GM12873 (cell line): ENCODE results near the gene CMSS1.

ENCODE experiments used
- CTCF ChIP-seq: IDR thresholded peaks from 2 replicates; pipeline ENCODE4 v1.5.1; 2012; ENCODE audit warnings: low read depth, mild to moderate bottlenecking, moderate library complexity, low read length, control low read depth; ENCODE audit not compliant: insufficient read depth; ENCODE audit errors: missing control alignments

CMSS1 gene

GRCh38 chr3:99875929-99876841, 58.5 kb downstream of the CMSS1 start:
- TF ChIP-seq CTCF = no peak

- no peak for TF ChIP-seq CTCF
These were observed 59.4 kb downstream of the CMSS1 start for GRCh38 chr3:99877031-99877579.

- no peak for TF ChIP-seq CTCF
These were observed 60.3 kb downstream of the CMSS1 start for GRCh38 chr3:99878005-99878404.

GRCh38 chr3:99879275-99879674, 61.6 kb downstream of the CMSS1 start:
- TF ChIP-seq CTCF = no peak

GRCh38 chr3:99881121-99881524, 63.5 kb downstream of the CMSS1 start:
- TF ChIP-seq CTCF = no peak

- TF ChIP-seq CTCF = no peak
These were observed 64.9 kb downstream of the CMSS1 start for GRCh38 chr3:99882436-99883137.

GRCh38 chr3:99883138-99883461, 65.4 kb downstream of the CMSS1 start:
- TF ChIP-seq CTCF = no peak
